Measurements from ENCODE around the gene GTF2I. TPM values are rescaled to one million over a fixed set of nuclear protein-coding genes. Genes with fewer than 3 reads are reported as not detected.

The GTF2I gene
- 100 to 1,000 TPM; 125 to 130 TPM for total RNA-seq

GRCh38 chr7:74657692-74658177 is at the start of gene GTF2I:
Gene GTF2I (plus strand): TSS chr7:74657718. CDS start chr7:74689129, 31,411 bp downstream.
- ATAC-seq (peak; percentile 16), DNase-seq (peak; percentile 66)
- peak within 1 kb of the TSS; percentile 76 for H3K4me3 Mint-ChIP-seq
- peak within 1 kb of the TSS; percentile 95 for H3K27ac Mint-ChIP-seq
- peaks cover 23% of the 10 kb centered on the region for H3K36me3 Mint-ChIP-seq (ENCODE audit: low read depth)
- POLR2A ChIA-PET = interaction anchor here (0.6 kb wide), 1 partner anchor 1136 kb away, joined by 4 read pairs; no protein-coding TSS in a partner anchor
- H3K4me1 Mint-ChIP-seq = peaks cover 51% of the 10 kb centered on the region
- no peaks in the 10 kb centered on the region for H3K27me3 Mint-ChIP-seq
- CTCF ChIA-PET = interaction anchor here (0.5 kb wide), 1 partner anchor 208 kb away, joined by 4 read pairs; no protein-coding TSS in a partner anchor
- H3K9me3 Mint-ChIP-seq (ENCODE audit: low read depth) = no peaks in the 10 kb centered on the region
- intact Hi-C loops (cut with DNase I, micrococcal nuclease) = loop anchor here (1.0 to 5.0 kb wide), 5 partner anchors 55 to 1135 kb away; partner anchors contain the start of genes BAZ1B (in 1 of the 2), GTF2IRD1 (in 1 of the 2) and RFC2 (in 1 of the 2)

DNA sequence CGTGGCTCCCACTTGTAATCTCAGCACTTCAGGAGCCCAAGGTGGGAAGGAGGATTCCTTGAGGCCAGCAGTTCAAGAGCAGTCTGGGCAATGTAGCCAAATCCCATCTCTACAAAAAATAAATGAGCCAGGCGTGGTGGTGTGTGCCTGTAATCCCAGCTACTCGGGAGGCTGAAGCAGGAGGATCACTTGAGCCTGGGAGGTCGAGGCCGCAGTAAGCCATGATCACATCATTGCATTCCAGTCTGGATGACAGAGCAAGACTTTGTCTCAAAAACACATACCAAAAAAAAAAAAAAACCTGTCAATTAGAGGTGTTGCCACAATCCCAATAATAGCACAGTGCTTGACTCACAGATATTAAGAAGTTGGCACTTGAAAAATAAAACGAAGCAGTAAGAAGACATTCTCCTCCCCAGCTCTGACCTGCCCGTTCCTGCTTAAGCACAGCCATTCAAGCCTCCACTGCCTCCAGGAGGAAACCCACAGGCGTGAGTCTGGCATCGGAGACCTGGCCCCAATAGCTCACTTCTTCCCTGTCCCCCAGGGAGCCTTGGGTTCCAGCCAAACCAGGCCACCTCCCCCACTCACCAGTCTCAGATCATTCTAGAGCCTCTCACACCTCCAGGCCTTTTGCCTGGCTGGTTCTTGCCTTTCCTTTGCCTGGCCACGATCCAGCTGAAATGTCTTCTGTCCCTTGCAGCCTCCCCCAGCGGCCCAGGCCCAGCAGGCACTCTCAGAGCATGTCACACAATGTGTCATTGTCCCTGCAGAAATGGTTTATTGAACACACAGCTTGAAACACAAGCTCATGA is 45.3 kb upstream of the GTF2I start:
- ATAC-seq (no peak), DNase-seq (no peak)
- Mint-ChIP-seq H3K27ac (no peak overlapping the region), H3K4me1 (peaks cover 13% of the 10 kb centered on the region), H3K36me3 (ENCODE audit: low read depth) (no peaks in the 10 kb centered on the region), H3K27me3 (no peaks in the 10 kb centered on the region), H3K9me3 (ENCODE audit: low read depth) (no peaks in the 10 kb centered on the region), H3K4me3 (no peak overlapping the region)
- intact Hi-C loops (cut with DNase I, micrococcal nuclease) = no loop called here
- ChIA-PET POLR2A (interaction anchor here (1.1 kb wide), 1 partner anchor 8 kb away, joined by 3 read pairs; no protein-coding TSS in a partner anchor), CTCF (interaction anchor here (0.6 to 0.7 kb wide), 2 partner anchors 21 to 180 kb away, joined by 3 read pairs; no protein-coding TSS in a partner anchor)

DNA sequence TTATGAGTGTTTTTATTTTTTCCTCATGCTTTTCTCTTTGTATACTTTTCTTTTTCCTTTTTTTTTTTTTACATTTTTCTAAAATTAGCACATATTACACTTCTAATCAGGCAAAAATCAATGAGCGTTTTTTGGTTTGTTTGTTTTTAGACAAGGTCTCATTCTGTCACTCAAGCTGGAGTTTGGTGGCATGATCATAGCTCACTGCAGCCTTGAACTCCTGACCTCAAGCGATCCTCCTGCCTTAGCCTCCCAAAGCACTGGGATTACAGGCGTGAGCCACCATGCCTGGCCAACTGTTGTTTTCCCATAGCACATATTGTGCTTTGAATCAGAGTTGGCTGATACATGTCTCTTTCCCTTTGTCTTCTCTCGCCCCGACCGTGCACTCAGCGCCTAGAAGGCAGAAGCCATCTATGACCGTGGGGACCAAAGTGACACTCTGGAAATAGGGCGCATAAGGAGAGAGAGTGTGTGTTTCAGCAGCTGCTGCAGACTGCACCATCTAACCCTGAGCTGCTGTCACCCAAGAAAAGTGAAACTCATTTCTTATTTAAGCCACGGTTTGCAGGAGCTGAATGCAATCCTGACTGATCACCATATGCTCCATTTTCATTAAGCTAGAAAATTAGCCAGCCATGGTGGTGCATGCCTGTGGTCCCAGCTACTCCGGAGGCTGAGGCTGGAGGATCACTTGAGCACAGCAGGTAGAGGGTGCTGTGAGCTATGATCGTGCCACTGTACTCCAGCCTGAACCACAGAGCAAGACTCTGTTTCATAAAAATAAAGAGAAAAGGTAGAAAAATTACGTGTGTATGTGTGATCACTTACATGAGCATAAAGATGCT is 41.4 kb upstream of the GTF2I start:
- DNase-seq (peak; percentile 34), ATAC-seq (peak; percentile 49)
- Mint-ChIP-seq H3K9me3 (ENCODE audit: low read depth) (no peaks in the 10 kb centered on the region), H3K4me3 (no peak overlapping the region), H3K4me1 (peaks cover 23% of the 10 kb centered on the region), H3K27ac (peak overlapping the region; percentile 76), H3K27me3 (no peaks in the 10 kb centered on the region), H3K36me3 (ENCODE audit: low read depth) (no peaks in the 10 kb centered on the region)
- ChIA-PET CTCF (interaction anchor here (0.7 to 0.9 kb wide), 2 partner anchors 47 to 253 kb away, joined by 3 read pairs; no protein-coding TSS in a partner anchor), POLR2A (no interaction called here)
- intact Hi-C loops (cut with DNase I, micrococcal nuclease) = no loop called here

DNA sequence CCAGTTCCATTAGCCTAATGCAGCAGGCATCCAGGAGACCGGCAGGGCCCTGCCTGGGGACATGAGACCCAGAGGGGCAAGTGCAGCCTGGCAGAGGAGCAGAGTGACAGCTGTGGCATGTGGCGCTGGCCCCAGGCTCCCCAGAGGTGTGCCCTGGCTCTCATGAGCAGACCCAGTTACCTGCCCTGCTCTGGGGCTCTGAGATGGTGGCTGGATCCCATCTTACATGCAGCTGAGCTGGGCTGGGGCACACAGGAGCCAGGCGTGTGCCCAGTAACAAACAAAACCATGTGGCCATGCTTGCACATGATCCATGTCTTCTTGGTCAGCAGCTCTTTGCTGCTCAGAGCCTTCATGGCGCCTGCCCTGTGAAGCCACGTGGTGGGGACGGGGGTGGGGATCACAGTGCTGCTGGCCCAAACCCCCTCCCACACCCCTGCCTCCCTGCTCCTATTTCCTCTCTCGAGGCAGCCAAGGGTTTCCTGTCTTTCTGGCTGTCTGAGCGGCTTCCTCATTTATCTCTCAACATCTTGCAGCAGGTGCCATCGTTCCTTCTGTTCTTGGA is 40.3 kb upstream of the GTF2I start:
- H3K36me3 Mint-ChIP-seq (ENCODE audit: low read depth) = no peaks in the 10 kb centered on the region
- intact Hi-C loops (cut with DNase I, micrococcal nuclease) = no loop called here
- H3K4me1 Mint-ChIP-seq = peaks cover 23% of the 10 kb centered on the region
- DNase-seq (peak; percentile 49), ATAC-seq (peak; percentile 52)
- ChIA-PET CTCF (interaction anchor here (0.8 to 1.1 kb wide), 2 partner anchors 13 to 36 kb away, joined by 3 read pairs; no protein-coding TSS in a partner anchor), POLR2A (no interaction called here)
- no peaks in the 10 kb centered on the region for H3K27me3 Mint-ChIP-seq
- peak overlapping the region; percentile 63 for H3K27ac Mint-ChIP-seq
- H3K9me3 Mint-ChIP-seq (ENCODE audit: low read depth) = no peaks in the 10 kb centered on the region
- H3K4me3 Mint-ChIP-seq = no peak overlapping the region

DNA sequence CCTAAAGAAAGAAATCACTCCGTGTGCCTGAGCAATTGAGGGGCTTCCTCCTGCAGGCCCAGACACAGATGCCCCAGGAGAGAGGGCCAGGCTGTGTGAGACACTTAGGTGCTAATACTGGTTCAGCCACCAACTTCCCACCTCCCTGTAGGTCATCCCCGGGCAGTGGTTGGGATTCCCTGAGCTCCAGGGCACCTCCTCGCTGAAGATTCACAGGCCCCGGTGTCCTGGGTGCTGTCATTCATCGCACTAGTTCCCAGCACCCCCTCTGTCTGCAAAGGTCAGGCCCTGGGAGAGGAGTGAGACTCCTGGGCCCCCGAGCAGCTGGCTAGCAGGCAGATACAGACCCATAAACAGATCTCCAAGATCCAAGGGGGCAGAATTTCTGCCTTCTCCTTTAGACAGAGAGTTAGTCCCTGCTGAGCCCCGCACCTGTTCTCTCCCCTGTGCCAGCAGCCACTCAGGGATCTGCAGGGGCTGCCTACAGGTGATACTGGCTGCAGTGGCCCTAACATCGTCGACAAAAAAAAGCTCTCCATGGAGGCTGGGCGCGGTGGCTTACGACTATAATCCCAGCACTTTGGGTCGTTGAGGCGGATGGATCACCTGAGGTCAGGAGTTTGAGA is 38.2 kb upstream of the GTF2I start:
- DNase-seq = no peak
- no peaks in the 10 kb centered on the region for H3K36me3 Mint-ChIP-seq (ENCODE audit: low read depth)
- CTCF ChIA-PET = interaction anchor here (0.6 kb wide), 1 partner anchor 58 kb away, joined by 3 read pairs; no protein-coding TSS in a partner anchor
- H3K4me1 Mint-ChIP-seq = peaks cover 23% of the 10 kb centered on the region
- no peak for ATAC-seq
- H3K4me3 Mint-ChIP-seq = no peak overlapping the region
- no peak overlapping the region for H3K27ac Mint-ChIP-seq
- POLR2A ChIA-PET = no interaction called here
- H3K27me3 Mint-ChIP-seq = no peaks in the 10 kb centered on the region
- intact Hi-C loops (cut with DNase I, micrococcal nuclease) = no loop called here
- no peaks in the 10 kb centered on the region for H3K9me3 Mint-ChIP-seq (ENCODE audit: low read depth)

DNA sequence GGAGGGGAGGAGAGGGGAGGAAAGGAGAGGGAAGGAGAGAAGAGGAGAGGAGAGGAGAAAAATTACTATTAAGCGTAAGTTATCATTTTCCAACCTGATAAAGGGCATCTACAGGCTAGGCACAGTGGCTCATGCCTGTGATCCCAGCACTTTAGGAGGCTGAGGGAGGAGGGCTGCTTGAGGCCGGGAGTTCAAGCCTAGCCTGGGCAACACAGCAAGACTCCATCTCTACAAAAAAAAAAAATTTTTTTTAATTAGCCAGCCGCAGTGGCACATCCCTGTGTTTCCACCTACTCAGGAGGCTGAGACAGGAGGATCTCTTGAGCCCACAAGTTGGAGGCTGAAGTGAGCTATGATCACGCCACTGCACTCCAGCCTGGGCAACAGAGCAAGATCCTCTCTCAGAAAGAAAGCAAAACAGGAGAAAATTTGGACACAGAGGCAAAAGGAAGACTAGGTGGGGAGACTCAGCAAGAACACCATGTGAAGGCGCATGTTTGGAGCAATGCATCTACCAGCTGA is 35.2 kb upstream of the GTF2I start:
- intact Hi-C loops (cut with DNase I, micrococcal nuclease) = no loop called here
- POLR2A ChIA-PET = interaction anchor here (0.6 kb wide), 1 partner anchor 22 kb away, joined by 4 read pairs; no protein-coding TSS in a partner anchor
- H3K27ac Mint-ChIP-seq = no peak overlapping the region
- H3K36me3 Mint-ChIP-seq (ENCODE audit: low read depth) = no peaks in the 10 kb centered on the region
- no peaks in the 10 kb centered on the region for H3K27me3 Mint-ChIP-seq
- no peak overlapping the region for H3K4me3 Mint-ChIP-seq
- peaks cover 12% of the 10 kb centered on the region for H3K4me1 Mint-ChIP-seq
- CTCF ChIA-PET = interaction anchor here (0.7 kb wide), 1 partner anchor 52 kb away, joined by 3 read pairs; no protein-coding TSS in a partner anchor
- ATAC-seq (no peak), DNase-seq (no peak)
- H3K9me3 Mint-ChIP-seq (ENCODE audit: low read depth) = no peaks in the 10 kb centered on the region

- no peak for ATAC-seq
- POLR2A ChIA-PET = no interaction called here
These were observed 34.4 kb upstream of the GTF2I start for GRCh38 chr7:74623135-74623534.

GRCh38 chr7:74625446-74625845 is 32.1 kb upstream of the GTF2I start:
- no peaks in the 10 kb centered on the region for H3K36me3 Mint-ChIP-seq (ENCODE audit: low read depth)
- no peaks in the 10 kb centered on the region for H3K9me3 Mint-ChIP-seq (ENCODE audit: low read depth)
- peaks cover 2% of the 10 kb centered on the region for H3K4me1 Mint-ChIP-seq
- intact Hi-C loops (cut with DNase I, micrococcal nuclease) = no loop called here
- DNase-seq = no peak
- no peak overlapping the region for H3K27ac Mint-ChIP-seq
- ChIA-PET CTCF (interaction anchor here (0.6 kb wide), 1 partner anchor 1103 kb away, joined by 3 read pairs; no protein-coding TSS in a partner anchor), POLR2A (interaction anchor here (0.7 kb wide), 1 partner anchor 424 kb away, joined by 5 read pairs; no protein-coding TSS in a partner anchor)
- no peaks in the 10 kb centered on the region for H3K27me3 Mint-ChIP-seq
- no peak overlapping the region for H3K4me3 Mint-ChIP-seq
- peak; percentile 16 for ATAC-seq

More at GRCh38 chr7:74623135-74623534, 34.4 kb upstream of the GTF2I start:
- H3K4me1 Mint-ChIP-seq = peaks cover 3% of the 10 kb centered on the region
- H3K27me3 Mint-ChIP-seq = no peaks in the 10 kb centered on the region
- no peaks in the 10 kb centered on the region for H3K36me3 Mint-ChIP-seq (ENCODE audit: low read depth)
- H3K9me3 Mint-ChIP-seq (ENCODE audit: low read depth) = no peaks in the 10 kb centered on the region
- CTCF ChIA-PET = interaction anchor here (0.6 to 0.7 kb wide), 2 partner anchors 10 to 20 kb away, joined by 3 to 4 read pairs; no protein-coding TSS in a partner anchor
- H3K4me3 Mint-ChIP-seq = no peak overlapping the region
- no peak for DNase-seq
- intact Hi-C loops (cut with DNase I, micrococcal nuclease) = no loop called here
- H3K27ac Mint-ChIP-seq = no peak overlapping the region

DNA sequence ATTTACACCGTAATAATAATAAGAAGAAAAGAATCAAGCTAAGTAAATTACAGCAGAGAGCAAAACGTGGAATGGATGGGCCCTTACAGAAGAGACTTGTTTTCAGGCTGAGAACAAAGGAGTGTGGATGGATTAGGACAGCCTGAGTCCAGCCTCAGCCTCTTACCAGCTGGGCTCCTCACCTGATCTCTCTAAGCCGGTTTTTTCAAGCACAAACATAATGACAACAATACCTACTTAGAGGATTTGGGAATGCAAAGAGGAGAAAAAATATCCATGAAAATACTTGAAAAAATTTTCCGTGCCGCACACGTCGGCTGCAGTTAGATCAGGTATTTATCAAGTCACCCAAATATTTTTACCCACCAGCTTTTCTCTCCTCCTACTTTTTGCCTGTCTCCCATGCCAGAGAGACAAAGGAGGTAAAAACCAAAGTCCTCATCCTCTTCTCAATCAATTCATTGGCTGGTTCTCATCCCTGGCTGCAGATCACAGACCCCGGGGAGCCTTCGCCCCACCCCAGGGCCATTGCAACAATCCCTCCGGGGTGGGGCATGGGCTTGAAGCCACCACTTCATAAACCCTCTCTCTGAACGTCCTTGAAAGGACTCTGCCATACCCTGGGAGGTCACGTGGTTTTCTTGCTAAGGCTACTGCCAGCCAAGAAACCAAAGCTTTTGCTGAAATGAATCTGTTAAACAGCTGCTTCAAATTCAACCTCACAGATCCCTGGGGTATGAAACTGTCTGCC is 29.7 kb upstream of the GTF2I start:
- no peak overlapping the region for H3K4me3 Mint-ChIP-seq
- POLR2A ChIA-PET = no interaction called here
- intact Hi-C loops (cut with DNase I, micrococcal nuclease) = no loop called here
- CTCF ChIA-PET = interaction anchor here (0.6 kb wide), 1 partner anchor 309 kb away, joined by 3 read pairs; no protein-coding TSS in a partner anchor
- ATAC-seq = peak; percentile 42
- no peak overlapping the region for H3K27ac Mint-ChIP-seq
- H3K9me3 Mint-ChIP-seq (ENCODE audit: low read depth) = no peaks in the 10 kb centered on the region
- peaks cover 2% of the 10 kb centered on the region for H3K4me1 Mint-ChIP-seq
- H3K27me3 Mint-ChIP-seq = no peaks in the 10 kb centered on the region
- no peaks in the 10 kb centered on the region for H3K36me3 Mint-ChIP-seq (ENCODE audit: low read depth)
- no peak for DNase-seq

- Mint-ChIP-seq H3K36me3 (ENCODE audit: low read depth) (no peaks in the 10 kb centered on the region), H3K27me3 (no peaks in the 10 kb centered on the region), H3K27ac (no peak overlapping the region), H3K9me3 (ENCODE audit: low read depth) (no peaks in the 10 kb centered on the region), H3K4me1 (no peaks in the 10 kb centered on the region), H3K4me3 (no peak overlapping the region)
- ChIA-PET POLR2A (no interaction called here), CTCF (interaction anchor here (0.6 kb wide), 1 partner anchor 21 kb away, joined by 3 read pairs; no protein-coding TSS in a partner anchor)
- DNase-seq (no peak), ATAC-seq (no peak)
- intact Hi-C loops (cut with DNase I, micrococcal nuclease) = no loop called here
These were observed 25.0 kb upstream of the GTF2I start for GRCh38 chr7:74632505-74632904.
